Glutamatergic neuron (in vitro differentiated cells): ENCODE data around the gene ACVRL1. TPM values are rescaled to one million over a fixed set of nuclear protein-coding genes. Genes with fewer than 3 reads are reported as not detected.
"Not testable (repeated sequence)": the region's sequence is repeated elsewhere in the genome, so short reads cannot be mapped to it uniquely, and the experiment has no call there.

Experiments used
- DNase-seq: peaks from one replicate; pipeline ENCODE4 v3.0.0; 2022
- H3K27ac Mint-ChIP-seq: one replicate; pipeline ENCODE4 v1.8.0; 2020; ENCODE audit warnings: mild to moderate bottlenecking, mixed read lengths, inconsistent platforms; ENCODE audit not compliant: unreplicated experiment
- H3K27me3 Mint-ChIP-seq: one replicate; pipeline ENCODE4 v1.8.0; 2020; ENCODE audit warnings: mild to moderate bottlenecking, moderate library complexity, mixed read lengths, inconsistent platforms; ENCODE audit not compliant: unreplicated experiment
- H3K36me3 Mint-ChIP-seq: one replicate; pipeline ENCODE4 v1.8.0; 2020; ENCODE audit warnings: mild to moderate bottlenecking, mixed read lengths, inconsistent platforms; ENCODE audit not compliant: unreplicated experiment
- H3K4me1 Mint-ChIP-seq: one replicate; pipeline ENCODE4 v1.8.0; 2020; ENCODE audit warnings: mild to moderate bottlenecking, low read depth, mixed read lengths, inconsistent platforms; ENCODE audit not compliant: unreplicated experiment
- H3K4me3 Mint-ChIP-seq: one replicate; pipeline ENCODE4 v1.8.0; 2020; ENCODE audit warnings: mild to moderate bottlenecking, mixed read lengths, inconsistent platforms; ENCODE audit not compliant: unreplicated experiment
- H3K9me3 Mint-ChIP-seq: one replicate; pipeline ENCODE4 v1.8.0; 2020; ENCODE audit warnings: mild to moderate bottlenecking, moderate library complexity, mixed read lengths, inconsistent platforms; ENCODE audit not compliant: unreplicated experiment
- total RNA-seq: library from RNA; stranded (reverse); fragmentation: NEBNext Ultra II Directional; extraction: Animal tissue kit (Norgen Biotek cat#: 25700); gene quantifications from one replicate; pipeline ENCODE4 v1.2.1, GENCODE V29; 2021; ENCODE audit not compliant: unreplicated experiment
- TF ChIP-seq, protein P1 (sequence below): fragments of 200-600 bp; sonication (generic); IDR thresholded peaks from one replicate; pipeline ENCODE4 v1.5.0; 2021; ENCODE audit not compliant: partially characterized antibody, unreplicated experiment

The ACVRL1 gene
- total RNA-seq, 1 donor from 2014 or later = 0.39 TPM

DNA sequence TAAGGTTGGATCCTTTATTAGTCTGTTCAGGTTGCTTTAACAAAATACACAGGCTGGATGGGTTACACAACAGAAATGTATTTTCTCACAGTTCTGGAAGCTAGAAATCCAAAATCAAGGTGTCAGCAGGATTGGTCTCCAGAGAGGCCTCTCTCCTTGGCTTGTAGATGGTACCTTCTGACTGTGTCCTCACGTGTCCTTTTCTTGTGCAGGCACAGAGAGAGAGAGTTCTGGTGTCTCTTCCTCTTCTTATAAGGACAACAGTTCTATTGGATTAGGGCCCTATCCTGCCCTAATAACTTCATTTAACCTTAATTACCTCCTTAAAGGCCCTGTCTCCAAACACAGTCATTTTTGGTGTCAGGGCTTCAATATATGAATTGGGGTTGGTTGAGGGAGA, 24.0 kb upstream of the ACVRL1 start:
- Mint-ChIP-seq H3K4me1 (peaks cover 3% of the 10 kb centered on the region), H3K27me3 (peaks cover 3% of the 10 kb centered on the region), H3K4me3 (no peak overlapping the region), H3K36me3 (peaks cover 8% of the 10 kb centered on the region), H3K9me3 (peaks cover 4% of the 10 kb centered on the region), H3K27ac (no peak overlapping the region)
- no peak for DNase-seq
- TF ChIP-seq, protein P1, sequence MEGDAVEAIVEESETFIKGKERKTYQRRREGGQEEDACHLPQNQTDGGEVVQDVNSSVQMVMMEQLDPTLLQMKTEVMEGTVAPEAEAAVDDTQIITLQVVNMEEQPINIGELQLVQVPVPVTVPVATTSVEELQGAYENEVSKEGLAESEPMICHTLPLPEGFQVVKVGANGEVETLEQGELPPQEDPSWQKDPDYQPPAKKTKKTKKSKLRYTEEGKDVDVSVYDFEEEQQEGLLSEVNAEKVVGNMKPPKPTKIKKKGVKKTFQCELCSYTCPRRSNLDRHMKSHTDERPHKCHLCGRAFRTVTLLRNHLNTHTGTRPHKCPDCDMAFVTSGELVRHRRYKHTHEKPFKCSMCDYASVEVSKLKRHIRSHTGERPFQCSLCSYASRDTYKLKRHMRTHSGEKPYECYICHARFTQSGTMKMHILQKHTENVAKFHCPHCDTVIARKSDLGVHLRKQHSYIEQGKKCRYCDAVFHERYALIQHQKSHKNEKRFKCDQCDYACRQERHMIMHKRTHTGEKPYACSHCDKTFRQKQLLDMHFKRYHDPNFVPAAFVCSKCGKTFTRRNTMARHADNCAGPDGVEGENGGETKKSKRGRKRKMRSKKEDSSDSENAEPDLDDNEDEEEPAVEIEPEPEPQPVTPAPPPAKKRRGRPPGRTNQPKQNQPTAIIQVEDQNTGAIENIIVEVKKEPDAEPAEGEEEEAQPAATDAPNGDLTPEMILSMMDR = no peak

DNA sequence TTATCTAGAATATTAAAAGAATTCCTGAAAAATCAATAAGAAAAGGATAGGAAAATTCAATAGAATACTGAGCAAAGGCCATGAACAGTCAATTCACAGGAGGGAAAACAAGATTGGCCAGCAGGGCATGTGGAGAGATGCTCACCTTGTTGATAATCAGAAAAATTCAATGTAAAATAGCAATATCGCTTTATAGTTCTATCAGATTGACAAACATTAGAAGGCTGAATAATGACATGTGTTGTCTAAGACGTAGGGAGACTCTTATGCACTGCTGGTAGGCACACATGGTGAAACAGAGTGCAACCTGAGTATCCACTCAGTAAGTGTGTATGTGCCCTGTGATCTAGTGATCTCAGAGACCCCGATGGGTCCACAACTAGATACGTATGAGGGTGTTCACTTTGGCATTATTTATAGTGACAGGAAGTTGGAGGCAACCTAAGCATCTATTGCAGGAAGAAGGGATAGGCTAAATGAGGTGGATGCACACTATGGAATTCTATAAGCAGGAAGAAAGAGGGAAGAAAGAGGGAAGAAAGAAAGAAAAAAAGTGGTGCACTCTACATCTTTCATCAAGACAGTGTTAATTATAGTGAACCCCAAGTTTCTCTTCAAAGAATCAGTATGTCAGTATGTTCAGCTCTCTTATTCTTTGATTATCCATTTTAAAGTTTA, 23.2 kb upstream of the ACVRL1 start:
- Mint-ChIP-seq H3K9me3 (peaks cover 3% of the 10 kb centered on the region), H3K4me1 (peaks cover 4% of the 10 kb centered on the region), H3K36me3 (peaks cover 8% of the 10 kb centered on the region), H3K27ac (no peak overlapping the region), H3K4me3 (no peak overlapping the region), H3K27me3 (peaks cover 3% of the 10 kb centered on the region)
- TF ChIP-seq, protein P1 = no peak
- DNase-seq = no peak

DNA sequence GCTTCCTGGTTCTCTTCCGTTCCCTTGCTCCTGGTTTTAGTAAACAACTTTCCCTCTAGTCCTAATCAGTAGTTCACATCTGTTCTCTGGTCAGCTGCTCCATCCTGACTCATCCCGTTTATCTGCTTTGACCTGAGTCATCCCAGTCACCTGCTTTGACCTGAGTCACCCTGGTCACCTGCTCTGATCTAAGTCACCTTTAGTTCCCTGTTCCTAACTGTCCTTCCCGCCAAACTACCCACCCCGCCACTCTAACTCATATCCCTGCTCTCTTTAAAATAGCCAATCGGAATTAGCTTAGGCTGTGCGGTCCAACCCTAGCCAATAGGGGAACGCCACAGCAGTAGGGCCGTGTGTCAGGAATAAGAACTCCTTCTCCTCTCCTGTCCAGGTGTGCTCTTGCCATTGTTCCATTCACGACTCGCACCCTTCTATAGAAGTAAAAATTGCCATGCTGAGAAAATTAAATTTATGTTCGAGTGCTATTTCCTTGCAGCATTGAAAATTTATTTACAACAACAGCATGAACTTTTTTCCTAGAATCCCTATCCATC, 22.6 kb upstream of the ACVRL1 start:
- Mint-ChIP-seq H3K36me3 (peaks cover 8% of the 10 kb centered on the region), H3K4me3 (no peak overlapping the region), H3K27ac (no peak overlapping the region), H3K9me3 (peaks cover 3% of the 10 kb centered on the region), H3K4me1 (peaks cover 5% of the 10 kb centered on the region), H3K27me3 (peaks cover 3% of the 10 kb centered on the region)
- no peak for DNase-seq
- TF ChIP-seq, protein P1 = no peak

DNA sequence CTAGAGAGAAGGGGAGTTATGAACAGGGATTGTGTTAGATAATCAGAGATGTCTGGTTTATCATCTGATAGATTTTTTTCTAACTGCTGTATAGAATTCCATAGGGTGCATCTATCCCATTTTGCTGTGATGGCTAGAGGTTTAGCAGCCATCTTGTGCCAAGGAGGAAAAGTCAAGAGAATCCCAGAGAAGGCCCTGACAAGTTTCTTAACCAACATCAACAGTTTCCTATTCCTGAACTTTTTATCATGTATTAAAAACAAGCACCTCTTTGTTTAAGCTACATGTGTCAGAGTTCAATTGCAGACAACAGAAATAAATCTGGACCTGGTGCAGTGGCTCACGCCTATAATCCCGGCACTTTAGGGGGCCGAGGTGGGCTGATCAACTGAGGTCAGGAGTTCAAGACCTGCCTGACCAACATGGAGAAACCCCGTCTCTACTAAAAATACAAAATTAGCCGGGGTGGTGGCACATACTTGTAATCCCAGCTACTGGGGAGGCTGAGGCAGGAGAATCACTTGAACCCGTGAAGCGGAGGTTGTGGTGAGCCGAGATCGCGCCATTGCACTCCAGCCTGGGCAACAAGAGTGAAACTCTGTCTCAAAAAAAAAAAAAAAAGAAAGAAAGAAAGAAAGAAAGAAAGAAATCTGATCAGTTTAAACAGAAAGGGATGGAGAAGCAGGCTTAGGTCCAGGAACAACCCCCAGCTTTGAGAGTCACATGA, 21.8 kb upstream of the ACVRL1 start:
- H3K4me1 Mint-ChIP-seq, H3K27me3 Mint-ChIP-seq, H3K4me3 Mint-ChIP-seq, H3K27ac Mint-ChIP-seq, H3K36me3 Mint-ChIP-seq, H3K9me3 Mint-ChIP-seq, DNase-seq: not testable (repeated sequence)

DNA sequence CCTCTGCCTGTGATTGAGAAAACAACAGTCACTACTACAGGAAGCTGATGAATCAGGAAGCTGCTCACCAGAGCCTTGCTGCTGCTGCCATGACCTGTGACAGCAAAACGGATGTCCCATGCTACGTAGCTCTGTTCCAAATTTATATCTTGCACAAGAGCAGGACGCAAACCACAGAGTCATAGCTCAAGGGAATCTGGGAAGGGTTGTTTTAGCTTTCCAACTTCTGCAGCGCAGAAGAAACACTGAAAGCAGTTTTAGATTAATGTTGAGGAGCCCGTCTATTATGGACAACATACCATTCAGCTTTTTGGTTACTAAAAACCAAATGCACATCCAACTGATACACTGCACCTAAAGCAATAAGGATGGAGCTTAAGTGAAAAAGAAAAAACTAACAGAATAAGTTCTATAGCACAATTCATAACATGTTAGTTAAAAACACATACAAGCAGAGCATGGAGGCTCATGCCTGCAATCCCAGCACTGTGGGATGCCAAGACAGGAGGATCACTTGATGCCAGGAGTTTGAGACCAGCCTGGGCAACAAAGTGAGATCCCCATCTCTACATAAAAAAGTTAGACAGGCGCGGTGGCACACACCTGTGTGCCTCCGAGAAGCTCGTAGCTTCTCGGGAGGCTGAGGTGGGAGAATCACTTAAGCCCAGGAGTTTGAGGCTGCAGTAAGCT, 21.1 kb upstream of the ACVRL1 start:
- Mint-ChIP-seq H3K9me3 (peaks cover 3% of the 10 kb centered on the region), H3K27me3 (peaks cover 3% of the 10 kb centered on the region), H3K4me1 (peaks cover 5% of the 10 kb centered on the region)

More for the DNA sequence above, 21.1 kb upstream of the ACVRL1 start:
- no peak for DNase-seq
- Mint-ChIP-seq H3K27ac (no peak overlapping the region), H3K4me3 (no peak overlapping the region), H3K36me3 (peaks cover 8% of the 10 kb centered on the region)
- TF ChIP-seq, protein P1 = no peak
